HepG2 (cell line): Measurements from ENCODE around the gene PYGO2. TPM values are rescaled to one million over a fixed set of nuclear protein-coding genes. Genes with fewer than 3 reads are reported as not detected.

Source experiments
- ATAD3A ChIP-seq: sonication (generic); formaldehyde crosslinking; IDR thresholded peaks from 2 replicates; pipeline ENCODE4 v1.4.0; 2020; ENCODE audit warnings: missing genetic modification reagents
- BATF2 ChIP-seq: sonication (generic); formaldehyde crosslinking; IDR thresholded peaks from 2 replicates; pipeline ENCODE4 v1.8.0; 2022; ENCODE audit warnings: mild to moderate bottlenecking, missing genetic modification reagents, moderate library complexity
- FOXA3 ChIP-seq: IDR thresholded peaks from 2 replicates; pipeline ENCODE4 v1.6.1; 2016; ENCODE audit warnings: missing genetic modification reagents, missing compliant biosample characterization
- MLXIP ChIP-seq: sonication (generic); formaldehyde crosslinking; IDR thresholded peaks from 2 replicates; pipeline ENCODE4 v1.9.0; 2021; ENCODE audit warnings: missing genetic modification reagents, borderline replicate concordance
- MTERF4 ChIP-seq: sonication (generic); formaldehyde crosslinking; IDR thresholded peaks from 2 replicates; pipeline ENCODE4 v1.8.0; 2023; ENCODE audit warnings: mild to moderate bottlenecking, missing genetic modification reagents
- REXO4 ChIP-seq: sonication (generic); formaldehyde crosslinking; IDR thresholded peaks from 2 replicates; pipeline ENCODE4 v1.8.0; 2022; ENCODE audit warnings: missing genetic modification reagents, mild to moderate bottlenecking, borderline replicate concordance
- TFAP4 ChIP-seq: sonication (generic); IDR thresholded peaks from 2 replicates; pipeline ENCODE4 v1.6.1; 2016; ENCODE audit warnings: low read depth, borderline replicate concordance
- THAP11 ChIP-seq: IDR thresholded peaks from 2 replicates; pipeline ENCODE4 v1.6.1; 2016; ENCODE audit warnings: missing biosample characterization, missing genetic modification reagents
- ZNF143 ChIP-seq: sonication (generic); formaldehyde crosslinking; IDR thresholded peaks from 2 replicates; pipeline ENCODE4 v1.4.0; 2020; ENCODE audit warnings: missing genetic modification reagents
- ZNF646 ChIP-seq: sonication (generic); formaldehyde crosslinking; IDR thresholded peaks from 2 replicates; pipeline ENCODE4 v1.9.0; 2021; ENCODE audit warnings: mild to moderate bottlenecking, missing genetic modification reagents
- ZNF713 ChIP-seq: sonication (generic); formaldehyde crosslinking; IDR thresholded peaks from 2 replicates; pipeline ENCODE4 v1.4.0; 2020; ENCODE audit warnings: mild to moderate bottlenecking, missing genetic modification reagents
- ZXDC ChIP-seq: sonication (generic); formaldehyde crosslinking; IDR thresholded peaks from 2 replicates; pipeline ENCODE4 v1.5.0; 2020; ENCODE audit warnings: mild to moderate bottlenecking, missing genetic modification reagents
- polyA plus RNA-seq, 8 experiments: library from polyadenylated mRNA; depleted of rRNA in 3 of 8; stranded (reverse) in 7 of 8; unstranded in 1 of 8; fragments of >200 nt; fragmentation: Illumina TruSeq in 4 of 8; extraction: Trizol in 4 of 8; gene quantifications; 2 replicates each; pipeline versions ENCODE4 v1.2.1 to v1.2.3, GENCODE V29; 2011 to 2016; ENCODE audit warnings: low read depth in 4 of 8, missing spikeins in 1 of 8, mixed read lengths in 1 of 8; ENCODE audit not compliant: insufficient read depth in 1 of 8
- total RNA-seq, 5 experiments: library from RNA; depleted of rRNA; stranded (reverse); fragments of >200 nt; fragmentation: Illumina TruSeq; extraction: Trizol; gene quantifications; 2 replicates each; pipeline ENCODE4 v1.2.3, GENCODE V29; 2016; ENCODE audit warnings: low read depth in 1 of 5

The PYGO2 gene
- total and polyA plus RNA-seq, 2 of the 13 experiments (the other 11 are each of a cell fraction or from before 2014, with no cell fraction given), result 20.3 to 21.8 TPM

- TF ChIP-seq MTERF4 (no peak), ZNF143 (CRISPR knock-in tag) (no peak), TFAP4 (no peak), THAP11 (CRISPR knock-in tag) (no peak), ATAD3A (no peak), BATF2 (no peak), ZNF713 (CRISPR knock-in tag) (no peak), ZNF646 (CRISPR knock-in tag) (no peak), ZXDC (no peak), REXO4 (CRISPR knock-in tag) (peak; percentile 96; the same call in 1 of the 2 replicates), MLXIP (CRISPR knock-in tag) (no peak), FOXA3 (CRISPR knock-in tag) (no peak)
These were observed 25.6 kb downstream of the PYGO2 start (continued) for GRCh38 chr1:154935749-154936554.
